HG03159 (cell line): ENCODE data around the gene FBXL5.
"Not testable (repeated sequence)": the region's sequence is repeated elsewhere in the genome, so short reads cannot be mapped to it uniquely, and the experiment has no call there.

Experiments
- ATAC-seq: cut with Tn5 transposase; IDR thresholded peaks from one replicate; pipeline ENCODE4 v1.9.1; 2021; ENCODE audit warnings: mild to moderate bottlenecking, moderate library complexity; ENCODE audit not compliant: unreplicated experiment

FBXL5 gene

GRCh38 chr4:15652191-15652590 lies 3.0 kb downstream of the FBXL5 start:
- ATAC-seq = no peak

- no peak for ATAC-seq
Measured at GRCh38 chr4:15651676-15652075, 3.5 kb downstream of the FBXL5 start.

GRCh38 chr4:15649914-15650545 lies 5.1 kb downstream of the FBXL5 start:
- ATAC-seq = peak; percentile 43

GRCh38 chr4:15648600-15648999 lies 6.6 kb downstream of the FBXL5 start:
- ATAC-seq = peak; percentile 59

- ATAC-seq = no peak
Measured at GRCh38 chr4:15638418-15638817, 16.7 kb downstream of the FBXL5 start.

- no peak for ATAC-seq
Measured at GRCh38 chr4:15636818-15637217, 18.3 kb downstream of the FBXL5 start.

- ATAC-seq = not testable (repeated sequence)
Measured at GRCh38 chr4:15617407-15617806, 37.8 kb downstream of the FBXL5 start.

- ATAC-seq = not testable (repeated sequence)
Measured at GRCh38 chr4:15614891-15615290, 40.3 kb downstream of the FBXL5 start.

- no peak for ATAC-seq
Measured at GRCh38 chr4:15612136-15612535, 43.0 kb downstream of the FBXL5 start.

- ATAC-seq = no peak
Measured at GRCh38 chr4:15610855-15611254, 44.3 kb downstream of the FBXL5 start.

- no peak for ATAC-seq
Measured at GRCh38 chr4:15605537-15605936, 49.6 kb downstream of the FBXL5 start.

- no peak for ATAC-seq
Measured at GRCh38 chr4:15601862-15602261, 53.3 kb downstream of the FBXL5 start.

GRCh38 chr4:15600176-15600575 lies 55.0 kb downstream of the FBXL5 start:
- no peak for ATAC-seq

GRCh38 chr4:15598644-15599043 lies 56.5 kb downstream of the FBXL5 start:
- no peak for ATAC-seq

- ATAC-seq = no peak
Measured at GRCh38 chr4:15592799-15593198, 62.4 kb downstream of the FBXL5 start.

GRCh38 chr4:15587649-15588048 lies 67.5 kb downstream of the FBXL5 start:
- no peak for ATAC-seq

- ATAC-seq = no peak
Measured at GRCh38 chr4:15586066-15586465, 69.1 kb downstream of the FBXL5 start.

GRCh38 chr4:15585331-15585730 lies 69.8 kb downstream of the FBXL5 start:
- no peak for ATAC-seq

- ATAC-seq = no peak
Measured at GRCh38 chr4:15584785-15585184, 70.4 kb downstream of the FBXL5 start.

- ATAC-seq = no peak
Measured at GRCh38 chr4:15577508-15577907, 77.6 kb downstream of the FBXL5 start.

GRCh38 chr4:15575966-15576365 lies 79.2 kb downstream of the FBXL5 start:
- ATAC-seq = no peak

GRCh38 chr4:15569746-15570145 lies 85.4 kb downstream of the FBXL5 start:
- ATAC-seq = no peak

GRCh38 chr4:15568821-15569220 lies 86.3 kb downstream of the FBXL5 start:
- no peak for ATAC-seq
